Right lobe of liver (tissue), 6 donors: ENCODE measurements around the gene BARD1. TPM values are rescaled to one million over a fixed set of nuclear protein-coding genes. Genes with fewer than 3 reads are reported as not detected.

Experiments used
- ATAC-seq, 4 donors: fragments of 200-7000 bp; cut with Tn5 transposase; one replicate each; pipeline ENCODE4 v1.9.1; 2020; ENCODE audit warnings: mild to moderate bottlenecking in 4 of 4, moderate library complexity in 4 of 4
- DNase-seq, 3 donors: peaks; one replicate each; pipeline ENCODE4 v3.0.0-alpha.2; 2020
- H3K27ac ChIP-seq, 3 donors: fragments of 200-600 bp; one replicate each; pipeline ENCODE4 v1.8.0; 2022
- H3K27me3 ChIP-seq, 2 donors: fragments of 200-600 bp; one replicate each; pipeline ENCODE4 v1.8.0; 2022
- H3K36me3 ChIP-seq, 4 donors: fragments of 200-600 bp; sonication (generic) in 1 of 4; one replicate each; pipeline versions ENCODE4 v1.5.1 to v1.8.0; 2017 to 2022; ENCODE audit warnings: control low read depth in 1 of 4
- H3K4me1 ChIP-seq, 4 donors: fragments of 200-600 bp; sonication (generic) in 1 of 4; one replicate each; pipeline versions ENCODE4 v1.5.1 to v1.8.0; 2017 to 2022; ENCODE audit warnings: control low read depth in 1 of 4
- H3K4me3 ChIP-seq, 3 donors: fragments of 200-600 bp; one replicate each; pipeline ENCODE4 v1.8.0; 2022
- H3K9me3 ChIP-seq, 4 donors: fragments of 200-600 bp; sonication (generic) in 1 of 4; one replicate each; pipeline versions ENCODE4 v1.5.1 to v1.8.0; 2017 to 2022; ENCODE audit warnings: control low read depth in 1 of 4
- CTCF ChIP-seq, 4 donors: fragments of 200-600 bp in 3 of 4; fragments of 450-650 bp in 1 of 4; IDR thresholded peaks; one replicate each; pipeline versions ENCODE4 v1.5.1 to v1.8.0; 2016 to 2022; ENCODE audit warnings: antibody characterized with exemption in 4 of 4, mild to moderate bottlenecking in 2 of 4
- POLR2A ChIP-seq: fragments of 450-650 bp; IDR thresholded peaks from one replicate; pipeline ENCODE4 v1.6.1; 2017; ENCODE audit warnings: antibody characterized with exemption, mild to moderate bottlenecking
- WGBS: methylation state at CpG from one replicate; pipeline ENCODE4 v1.1.6; 2018; ENCODE audit warnings: low coverage, low lambda C conversion rate; ENCODE audit not compliant: insufficient coverage; ENCODE audit errors: missing lambda C conversion rate; 5-methylcytosine and 5-hydroxymethylcytosine counted together
- intact Hi-C, 2 donors: fragments of 100-400 bp; cut with DNase I; formaldehyde crosslinking; loops; one replicate each; pipeline versions ENCODE4 v1.11.2 to v1.14.1; 2022
- small RNA-seq, 2 experiments: library from RNA; depleted of rRNA; stranded (forward); fragments of <200 nt; gene quantifications; one replicate each; pipeline ENCODE3, GENCODE V24; 2016
- total RNA-seq, 6 experiments: library from RNA; depleted of rRNA in 2 of 6; stranded (reverse); fragments of >200 nt in 2 of 6; fragmentation: NEBNext Ultra II Directional in 3 of 6; extraction: Animal tissue kit (Norgen Biotek cat#: 25700) in 3 of 6; gene quantifications; one replicate each; pipeline versions ENCODE4 v1.1.0 to v1.2.4, GENCODE V29; 2016 to 2023
- donor health status: DM: no; HTN: yes; CAD: no.
- donor health status: DM: no; HTN: no; CAD: no.
- donor health status: DM: no; HTN: no; CAD: no.
- donor health status: DM: no; HTN: yes; CAD: no.
- donor health status: DM: no; HTN: yes; CAD: no.

Gene BARD1
- total RNA-seq, 6 experiments from 2014 or later: 1.8 to 6.1 (median 2.2) TPM

- no peak for TF ChIP-seq CTCF (IDR thresholded peaks at IDR 0.05)
- no peak for TF ChIP-seq POLR2A
- Histone ChIP-seq H3K9me3 (no peaks in the 10 kb centered on the region), H3K4me1 (no peaks in the 10 kb centered on the region), H3K4me3 (no peak overlapping the region), H3K36me3 (no peaks in the 10 kb centered on the region), H3K27ac (no peak overlapping the region), H3K27me3 (peaks cover 0 to 3% of the 10 kb centered on the region in 2 donors)
- ATAC-seq: no peak
- 92% methylated on average over 1 of the region's 1 CpG for WGBS
- DNase-seq: no peak
- intact Hi-C loops: no loop called here
Observed at GRCh38 chr2:214679736-214680135, 129.7 kb downstream of the BARD1 start.

GRCh38 chr2:214676421-214677089 is 132.9 kb downstream of the BARD1 start:
- no peak for TF ChIP-seq CTCF (IDR thresholded peaks at IDR 0.05)
- Histone ChIP-seq H3K36me3 (no peaks in the 10 kb centered on the region), H3K27ac (no peak overlapping the region), H3K27me3 (no peaks in the 10 kb centered on the region), H3K4me1 (no peaks in the 10 kb centered on the region), H3K4me3 (no peak overlapping the region), H3K9me3 (no peaks in the 10 kb centered on the region)
- intact Hi-C loops: no loop called here
- DNase-seq (no peak), ATAC-seq (no peak)
- WGBS: 77% methylated on average over 5 of the region's 5 CpGs

Small RNA genes within 50 kb of the gene (small RNA-seq; reads per million reads assigned to genes)
- gene SNORA70I: 0 to 1.6 reads per million in 2 experiments
